Esophagus muscularis mucosa (tissue), 4 donors: Measurements from ENCODE around the gene KLF6. TPM values are rescaled to one million over a fixed set of nuclear protein-coding genes. Genes with fewer than 3 reads are reported as not detected.

Experiments
- DNase-seq: peaks from one replicate; pipeline ENCODE4 v3.0.0-alpha.2; 2017; ENCODE audit errors: extremely low spot score
- H3K27ac ChIP-seq, 4 donors: fragments of 200-600 bp; sonication (generic); replicated peaks in 1 of 4; 1 replicate in 3 of 4; 2 replicates in 1 of 4; pipeline ENCODE4 v1.5.1; 2016 to 2019; ENCODE audit warnings: mild to moderate bottlenecking in 1 of 4
- H3K27me3 ChIP-seq, 4 donors: fragments of 200-600 bp; sonication (generic); one replicate each; pipeline versions ENCODE4 v1.5.1 to v1.6.0; 2016 to 2019
- H3K36me3 ChIP-seq, 4 donors: fragments of 200-600 bp; sonication (generic); one replicate each; pipeline ENCODE4 v1.5.1; 2016 to 2019
- H3K4me1 ChIP-seq, 4 donors: fragments of 200-600 bp; sonication (generic); one replicate each; pipeline ENCODE4 v1.5.1; 2016 to 2019
- H3K4me3 ChIP-seq, 4 donors: fragments of 200-600 bp; sonication (generic); 1 replicate in 2 of 4; 2 replicates in 2 of 4; pipeline ENCODE4 v1.5.1; 2016 to 2019; ENCODE audit warnings: mild to moderate bottlenecking in 4 of 4, moderate library complexity in 1 of 4
- H3K9me3 ChIP-seq, 4 donors: fragments of 200-600 bp; sonication (generic); 1 replicate in 3 of 4; 2 replicates in 1 of 4; pipeline ENCODE4 v1.5.1; 2016 to 2019
- CTCF ChIP-seq, 3 experiments: fragments of 200-600 bp in 2 of 3; fragments of 450-650 bp in 1 of 3; sonication (generic) in 2 of 3; IDR thresholded peaks; one replicate each; pipeline ENCODE4 v1.5.1; 2017 to 2019; ENCODE audit warnings: antibody characterized with exemption in 3 of 3, mild to moderate bottlenecking in 2 of 3, moderate library complexity in 1 of 3
- EP300 ChIP-seq: sonication (generic); formaldehyde crosslinking; IDR thresholded peaks from one replicate; pipeline ENCODE4 v1.6.1; 2017; ENCODE audit warnings: antibody characterized with exemption
- POLR2A ChIP-seq: fragments of 450-650 bp; IDR thresholded peaks from one replicate; pipeline ENCODE4 v1.6.1; 2017; ENCODE audit warnings: antibody characterized with exemption, moderate library complexity, mild to moderate bottlenecking, low read depth
- POLR2AphosphoS5 ChIP-seq, 2 donors: sonication (generic); formaldehyde crosslinking; IDR thresholded peaks; one replicate each; pipeline ENCODE4 v1.6.1; 2017; ENCODE audit warnings: antibody characterized with exemption in 2 of 2
- WGBS: methylation state at CpG from one replicate; pipeline ENCODE4 v1.1.5; 2018; 5-methylcytosine and 5-hydroxymethylcytosine counted together
- intact Hi-C: fragments of 100-400 bp; cut with DNase I; formaldehyde crosslinking; loops from one replicate; pipeline ENCODE4 v1.15.1; 2023
- total RNA-seq, 4 donors: library from RNA; depleted of rRNA; stranded (reverse); fragments of >200 nt; gene quantifications; one replicate each; pipeline versions ENCODE4 v1.1.0 to v1.2.1, GENCODE V29; 2016

Gene KLF6
- total RNA-seq, 4 donors from 2014 or later, result 114 to 145 (median 123) TPM

GRCh38 chr10:3790272-3790671 lies 5.3 kb upstream of the KLF6 start:
- no peak for DNase-seq
- TF ChIP-seq EP300, result no peak
- TF ChIP-seq POLR2A, result no peak
- TF ChIP-seq POLR2AphosphoS5 (IDR thresholded peaks at IDR 0.05), result no peak
- no peak for TF ChIP-seq CTCF (IDR thresholded peaks at IDR 0.05)
- WGBS, result 96% methylated on average over 1 of the region's 1 CpG
- intact Hi-C loops, result no loop called here
- Histone ChIP-seq H3K27me3 (no peaks in the 10 kb centered on the region), H3K4me3 (no peak overlapping the region), H3K36me3 (no peaks in the 10 kb centered on the region), H3K27ac (no peak overlapping the region), H3K4me1 (peaks cover 6 to 11% (median 9%) of the 10 kb centered on the region in 4 donors), H3K9me3 (peaks cover 0 to 18% (median 8%) of the 10 kb centered on the region in 4 donors)

DNA sequence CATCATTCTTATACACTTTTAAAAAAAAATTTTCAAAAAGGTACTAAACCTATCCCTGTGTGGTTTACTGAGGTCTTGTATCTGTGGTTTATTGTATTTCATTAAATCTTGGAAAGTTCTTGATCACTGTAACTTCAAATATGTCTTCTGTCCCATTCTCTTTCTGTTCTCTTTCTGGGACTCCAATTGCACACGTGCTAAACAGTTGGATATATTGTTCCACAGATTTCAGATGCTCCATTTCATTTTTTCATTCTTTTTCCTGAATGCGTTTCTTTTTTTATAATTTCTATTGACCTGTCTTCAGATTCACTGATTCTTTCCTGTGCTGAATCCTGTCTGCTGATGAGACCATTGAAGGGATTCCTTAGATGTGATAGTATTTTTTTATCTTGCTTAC lies 4.6 kb upstream of the KLF6 start:
- no peak for TF ChIP-seq POLR2AphosphoS5 (IDR thresholded peaks at IDR 0.05)
- no peak for DNase-seq
- 92% methylated on average over 2 of the region's 2 CpGs for WGBS
- H3K9me3 ChIP-seq, result peaks cover 0 to 18% (median 8%) of the 10 kb centered on the region in 4 donors
- H3K4me1 ChIP-seq, result peaks cover 6 to 11% (median 9%) of the 10 kb centered on the region in 4 donors
- H3K27ac ChIP-seq, result no peak overlapping the region
- H3K36me3 ChIP-seq, result no peaks in the 10 kb centered on the region
- intact Hi-C loops, result loop anchor here (5.0 to 10.0 kb wide), 4 partner anchors 63 to 975 kb away; no protein-coding TSS in a partner anchor
- no peaks in the 10 kb centered on the region for H3K27me3 ChIP-seq
- no peak overlapping the region for H3K4me3 ChIP-seq

DNA sequence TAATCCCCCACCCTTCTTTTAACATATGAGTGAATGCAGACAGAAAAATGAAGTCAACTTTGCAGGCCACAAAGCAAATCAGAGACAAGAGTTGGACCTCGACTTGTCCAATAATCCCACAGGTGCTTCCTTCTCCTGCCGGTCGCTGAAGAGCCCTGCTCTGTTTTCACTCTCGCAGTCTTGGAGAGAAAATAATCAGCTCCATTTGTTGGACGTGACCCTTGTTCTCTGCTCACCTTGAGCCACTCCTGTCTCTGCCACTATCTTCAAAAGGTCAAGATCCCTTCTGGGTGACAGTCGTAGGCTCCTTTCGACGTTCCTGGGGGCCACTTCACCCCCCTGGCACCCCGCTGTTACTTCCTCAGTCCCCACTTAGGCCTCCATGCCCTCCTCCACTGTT lies 2.8 kb upstream of the KLF6 start:
- Histone ChIP-seq H3K9me3 (peaks cover 0 to 8% (median 2%) of the 10 kb centered on the region in 4 donors), H3K27me3 (no peaks in the 10 kb centered on the region), H3K4me3 (no peak overlapping the region), H3K27ac (peak overlapping the region in 2 of 4 donors; percentile 98 to 100), H3K36me3 (peaks cover 0 to 7% (median 0%) of the 10 kb centered on the region in 4 donors), H3K4me1 (peaks cover 6 to 11% (median 9%) of the 10 kb centered on the region in 4 donors)
- DNase-seq, result peak; percentile 80
- TF ChIP-seq EP300 (no peak), POLR2A (no peak), POLR2AphosphoS5 (IDR thresholded peaks at IDR 0.05) (no peak), CTCF (IDR thresholded peaks at IDR 0.05) (no peak)
- intact Hi-C loops, result loop anchor here (5.0 to 10.0 kb wide), 4 partner anchors 64 to 977 kb away; no protein-coding TSS in a partner anchor
- 85% methylated on average over 9 of the region's 9 CpGs for WGBS

GRCh38 chr10:3787016-3787400 lies 2.0 kb upstream of the KLF6 start:
- no peak for TF ChIP-seq POLR2AphosphoS5 (IDR thresholded peaks at IDR 0.05)
- TF ChIP-seq CTCF (IDR thresholded peaks at IDR 0.05), result no peak
- no peak for TF ChIP-seq EP300
- no peak for TF ChIP-seq POLR2A
- 76% methylated on average over 3 of the region's 3 CpGs for WGBS

GRCh38 chr10:3786295-3787015 lies 1.4 kb upstream of the KLF6 start:
- Histone ChIP-seq H3K4me1 (peaks cover 8 to 18% (median 13%) of the 10 kb centered on the region in 4 donors), H3K4me3 (peak overlapping the region; percentile 66 to 97 (median 87)), H3K36me3 (peaks cover 5 to 19% (median 6%) of the 10 kb centered on the region in 4 donors), H3K27ac (peak overlapping the region; percentile 97 to 100 (median 99)), H3K27me3 (no peaks in the 10 kb centered on the region), H3K9me3 (peaks cover 0 to 8% (median 2%) of the 10 kb centered on the region in 4 donors)
- WGBS, result 78% methylated on average over 18 of the region's 18 CpGs
- TF ChIP-seq POLR2A (no peak), POLR2AphosphoS5 (IDR thresholded peaks at IDR 0.05) (peak in 1 of 2 donors; percentile 32)
- intact Hi-C loops, result loop anchor here (5.0 to 10.0 kb wide), 4 partner anchors 66 to 978 kb away; no protein-coding TSS in a partner anchor
- peak; percentile 92 for DNase-seq

More at GRCh38 chr10:3787016-3787400, 2.0 kb upstream of the KLF6 start:
- peak overlapping the region; percentile 97 to 100 (median 99) for H3K27ac ChIP-seq
- intact Hi-C loops, result loop anchor here (5.0 to 10.0 kb wide), 4 partner anchors 65 to 978 kb away; no protein-coding TSS in a partner anchor
- H3K4me3 ChIP-seq, result no peak overlapping the region
- no peak for DNase-seq
- peaks cover 6 to 12% (median 9%) of the 10 kb centered on the region in 4 donors for H3K4me1 ChIP-seq
- no peaks in the 10 kb centered on the region for H3K27me3 ChIP-seq
- H3K9me3 ChIP-seq, result peaks cover 0 to 8% (median 2%) of the 10 kb centered on the region in 4 donors
- H3K36me3 ChIP-seq, result peaks cover 0 to 13% (median 1%) of the 10 kb centered on the region in 4 donors
